ENCODE results near the gene TNFRSF12A.
"Not testable (repeated sequence)": the region's sequence is repeated elsewhere in the genome, so short reads cannot be mapped to it uniquely, and the experiment has no call there.

The TNFRSF12A gene

DNA sequence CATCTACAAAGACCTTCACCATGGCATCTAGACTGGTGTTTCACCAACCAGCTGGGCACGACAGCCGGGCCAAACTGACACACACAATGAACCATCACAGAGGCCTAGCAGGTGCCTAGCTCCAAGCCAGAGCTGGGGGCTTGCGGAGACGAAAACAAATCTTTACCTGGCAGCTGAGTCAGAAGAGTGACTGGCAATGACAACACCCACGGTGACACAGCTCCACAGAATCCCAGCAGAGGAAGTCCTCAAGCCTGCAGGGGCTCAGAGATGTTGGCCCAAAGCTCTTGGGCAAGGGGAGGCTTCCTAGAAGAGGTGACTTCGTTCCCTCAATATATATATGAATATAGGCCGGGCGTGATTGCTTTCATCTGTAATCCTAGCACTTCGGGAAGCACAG is 31.3 kb downstream of the TNFRSF12A start:
- DNase-seq: no peak

DNA sequence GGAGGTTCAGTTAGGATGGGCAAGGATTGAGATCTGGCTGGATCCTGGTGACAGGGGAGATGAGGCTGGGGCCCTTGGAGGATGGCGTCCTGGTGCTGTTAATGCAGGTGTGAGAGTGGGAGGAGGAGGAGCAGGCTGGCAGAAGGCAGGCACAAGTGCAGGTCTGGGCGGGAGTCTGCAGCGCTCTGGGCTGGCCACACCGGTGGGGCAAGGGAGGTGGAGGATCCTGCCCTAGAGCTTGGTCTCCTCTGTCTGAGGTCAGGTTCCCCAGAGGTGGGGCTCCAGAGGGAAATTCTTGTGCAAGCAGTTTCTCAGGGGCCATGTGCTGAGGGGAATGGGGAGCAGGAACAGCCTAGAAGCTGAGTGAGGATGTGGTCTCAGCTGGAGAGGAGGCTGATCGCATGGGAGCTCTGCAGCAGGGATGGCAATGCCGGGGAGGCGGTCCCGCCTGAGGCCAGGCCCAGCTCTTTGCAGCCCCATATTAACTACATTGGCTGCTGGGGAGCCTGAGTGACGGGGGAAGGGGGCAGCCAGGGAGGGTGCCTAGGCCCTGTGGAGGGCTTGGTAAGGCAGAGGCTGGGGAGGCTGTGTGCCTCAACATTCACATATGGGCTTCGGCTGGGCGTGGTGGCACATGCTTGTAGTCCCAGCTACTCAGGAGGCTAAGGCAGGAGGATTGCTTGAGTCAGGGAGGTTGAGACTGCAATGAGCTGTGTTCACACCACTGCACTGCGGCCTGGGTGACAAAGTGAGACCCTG is 32.6 kb downstream of the TNFRSF12A start:
- not testable (repeated sequence) for DNase-seq

DNA sequence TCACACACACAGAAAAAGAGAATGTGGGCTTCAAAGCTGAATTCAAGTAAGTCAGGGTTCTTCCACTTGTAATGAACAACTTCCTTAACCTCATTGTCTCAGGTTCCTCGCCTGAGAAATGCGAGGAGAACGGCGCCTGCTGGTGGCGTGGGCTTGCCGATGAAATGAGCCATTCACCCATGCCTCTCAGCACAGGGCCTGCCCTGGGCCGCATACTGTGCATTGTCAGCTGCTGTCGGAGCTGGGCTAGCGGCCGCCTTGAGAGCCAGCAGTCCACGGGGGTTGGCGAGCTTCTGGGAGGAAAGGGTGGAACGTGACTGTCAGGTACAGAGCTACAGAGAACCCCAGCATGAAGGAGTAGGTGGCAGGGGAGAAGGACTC is 33.2 kb downstream of the TNFRSF12A start:
- not testable (repeated sequence) for DNase-seq

GRCh38 chr16:3054965-3055733 is 35.0 kb downstream of the TNFRSF12A start:
- DNase-seq: no peak

- not testable (repeated sequence) for DNase-seq
Observed at GRCh38 chr16:3055734-3056115, 35.6 kb downstream of the TNFRSF12A start.

DNA sequence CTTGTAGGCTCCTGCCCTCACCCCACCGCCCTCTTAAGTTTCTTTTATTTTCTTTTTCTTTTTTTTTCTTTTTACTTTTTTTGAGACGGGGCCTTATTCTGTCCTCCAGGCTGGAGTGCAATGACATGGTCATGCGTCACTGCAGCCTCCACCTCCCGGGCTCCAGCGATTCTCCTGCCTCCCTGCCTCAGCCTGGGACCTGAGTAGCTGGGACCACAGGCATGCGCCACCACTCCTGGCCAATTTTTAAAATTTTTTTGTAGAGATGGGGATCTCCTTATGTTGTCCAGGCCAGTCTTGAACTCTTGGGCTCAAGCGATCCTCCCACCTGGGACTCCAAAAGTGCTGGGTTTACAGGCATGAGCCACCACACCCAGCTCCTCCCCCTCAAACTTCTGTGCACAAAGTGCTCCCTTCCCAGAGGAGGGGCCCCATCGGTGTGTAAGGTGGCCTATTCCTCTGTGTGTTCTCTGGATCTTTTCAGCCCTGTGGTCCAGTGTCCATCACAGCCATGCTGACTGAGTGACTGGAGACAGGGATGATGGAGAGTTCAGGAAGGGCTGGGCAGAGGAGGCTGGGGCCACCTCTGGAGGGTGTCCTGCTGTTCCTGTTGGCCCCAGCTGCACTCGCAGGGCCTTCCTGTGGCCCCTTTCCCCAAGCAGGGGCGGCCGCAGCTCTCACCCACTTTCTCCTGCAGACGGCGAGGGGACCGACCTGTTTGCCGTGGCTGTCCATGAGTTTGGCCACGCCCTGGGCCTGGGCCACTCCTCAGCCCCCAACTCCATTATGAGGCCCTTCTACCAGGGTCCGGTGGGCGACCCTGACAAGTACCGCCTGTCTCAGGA is 36.4 kb downstream of the TNFRSF12A start:
- DNase-seq: no peak

DNA sequence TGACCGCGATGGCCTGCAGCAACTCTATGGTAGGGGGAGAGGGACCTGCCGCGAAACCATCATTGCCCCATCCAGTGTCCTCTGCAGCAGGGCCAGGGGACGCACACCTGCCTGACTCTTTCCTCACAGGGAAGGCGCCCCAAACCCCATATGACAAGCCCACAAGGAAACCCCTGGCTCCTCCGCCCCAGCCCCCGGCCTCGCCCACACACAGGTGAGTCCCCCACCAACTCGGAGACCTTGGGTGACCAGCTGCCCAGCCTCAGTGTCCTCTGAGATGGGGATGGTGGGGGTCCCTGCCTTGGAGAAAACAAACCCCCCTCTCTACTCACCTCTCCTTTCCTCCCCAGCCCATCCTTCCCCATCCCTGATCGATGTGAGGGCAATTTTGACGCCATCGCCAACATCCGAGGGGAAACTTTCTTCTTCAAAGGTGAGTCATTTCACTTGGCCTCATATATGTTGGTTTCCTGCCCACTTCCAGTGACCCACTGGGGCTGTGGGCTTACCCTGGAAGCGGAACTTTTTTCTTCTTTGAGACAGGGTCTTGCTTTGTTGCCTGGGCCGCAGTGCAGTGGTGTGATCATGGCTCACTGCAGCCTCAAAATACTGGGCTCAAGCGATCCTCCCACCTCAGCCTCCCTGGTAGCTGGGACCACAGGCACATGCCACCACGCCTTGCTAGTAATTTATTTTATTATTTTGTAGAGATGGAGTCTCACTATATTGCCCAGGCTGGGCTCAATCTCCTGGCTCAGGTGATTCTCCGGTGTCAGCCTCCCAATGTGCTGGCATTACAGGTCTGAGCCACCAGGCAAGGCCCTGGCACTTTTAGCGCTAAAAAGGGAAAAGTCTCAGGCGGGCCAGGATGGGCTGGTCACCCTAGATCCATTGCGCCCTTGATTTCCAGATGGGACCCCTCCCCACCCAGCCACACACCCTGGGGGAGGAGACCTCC is 37.3 kb downstream of the TNFRSF12A start:
- no peak for DNase-seq

DNA sequence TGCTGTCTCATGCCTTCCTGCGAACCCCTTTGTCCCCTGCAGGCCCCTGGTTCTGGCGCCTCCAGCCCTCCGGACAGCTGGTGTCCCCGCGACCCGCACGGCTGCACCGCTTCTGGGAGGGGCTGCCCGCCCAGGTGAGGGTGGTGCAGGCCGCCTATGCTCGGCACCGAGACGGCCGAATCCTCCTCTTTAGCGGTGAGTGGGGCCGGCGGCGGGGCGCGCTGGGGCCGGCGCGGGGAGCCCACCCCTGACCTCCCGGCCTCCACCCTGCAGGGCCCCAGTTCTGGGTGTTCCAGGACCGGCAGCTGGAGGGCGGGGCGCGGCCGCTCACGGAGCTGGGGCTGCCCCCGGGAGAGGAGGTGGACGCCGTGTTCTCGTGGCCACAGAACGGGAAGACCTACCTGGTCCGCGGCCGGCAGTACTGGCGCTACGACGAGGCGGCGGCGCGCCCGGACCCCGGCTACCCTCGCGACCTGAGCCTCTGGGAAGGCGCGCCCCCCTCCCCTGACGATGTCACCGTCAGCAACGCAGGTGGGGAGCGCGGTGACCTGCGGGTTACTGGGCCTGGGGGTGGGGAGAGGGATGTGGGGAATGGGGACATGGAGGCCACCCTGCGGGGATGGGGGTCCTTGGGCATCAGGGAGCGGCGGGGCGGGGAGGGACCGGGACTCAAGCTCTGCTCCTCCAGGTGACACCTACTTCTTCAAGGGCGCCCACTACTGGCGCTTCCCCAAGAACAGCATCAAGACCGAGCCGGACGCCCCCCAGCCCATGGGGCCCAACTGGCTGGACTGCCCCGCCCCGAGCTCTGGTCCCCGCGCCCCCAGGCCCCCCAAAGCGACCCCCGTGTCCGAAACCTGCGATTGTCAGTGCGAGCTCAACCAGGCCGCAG is 38.2 kb downstream of the TNFRSF12A start:
- DNase-seq: no peak

- DNase-seq: no peak
Observed at GRCh38 chr16:3059041-3059722, 39.0 kb downstream of the TNFRSF12A start.

- no peak for DNase-seq
Observed at GRCh38 chr16:3059723-3060242, 39.6 kb downstream of the TNFRSF12A start.

DNA sequence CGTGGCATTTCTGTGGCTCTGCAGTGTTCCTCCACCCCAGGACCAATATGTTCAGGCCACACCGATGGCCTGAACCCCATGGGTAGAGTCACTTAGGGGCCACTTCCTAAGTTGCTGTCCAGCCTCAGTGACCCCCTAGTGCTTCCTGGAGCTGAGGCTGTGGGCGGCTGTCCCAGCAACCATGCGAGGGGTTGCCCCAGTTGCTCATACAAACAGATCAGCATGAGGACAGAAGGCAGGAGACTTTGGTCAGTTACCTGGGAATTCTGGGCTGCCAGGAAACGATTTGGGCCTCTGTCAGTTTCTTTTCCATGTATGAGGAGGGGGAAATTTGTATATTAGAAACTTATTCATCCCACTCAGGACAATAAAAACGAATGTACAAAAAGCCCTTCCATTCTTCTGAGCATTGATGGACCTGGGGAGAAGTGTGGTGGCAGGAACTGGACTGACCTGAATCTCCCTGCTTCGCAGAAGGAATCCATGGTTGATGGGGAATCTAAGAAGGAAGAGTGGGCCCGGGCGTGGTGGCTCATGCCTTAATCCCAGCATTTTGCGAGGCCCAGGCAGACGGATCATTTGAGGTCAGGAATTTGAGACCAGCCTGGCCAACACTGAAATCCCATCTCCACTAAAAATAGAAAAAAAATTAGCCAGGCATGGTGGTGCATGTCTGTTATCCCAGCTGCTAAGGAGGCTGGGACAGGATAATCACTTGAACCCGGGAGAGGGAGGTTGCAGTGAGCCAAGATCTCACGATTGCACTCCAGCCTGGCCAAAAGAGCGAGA is 40.4 kb downstream of the TNFRSF12A start:
- no peak for DNase-seq

DNA sequence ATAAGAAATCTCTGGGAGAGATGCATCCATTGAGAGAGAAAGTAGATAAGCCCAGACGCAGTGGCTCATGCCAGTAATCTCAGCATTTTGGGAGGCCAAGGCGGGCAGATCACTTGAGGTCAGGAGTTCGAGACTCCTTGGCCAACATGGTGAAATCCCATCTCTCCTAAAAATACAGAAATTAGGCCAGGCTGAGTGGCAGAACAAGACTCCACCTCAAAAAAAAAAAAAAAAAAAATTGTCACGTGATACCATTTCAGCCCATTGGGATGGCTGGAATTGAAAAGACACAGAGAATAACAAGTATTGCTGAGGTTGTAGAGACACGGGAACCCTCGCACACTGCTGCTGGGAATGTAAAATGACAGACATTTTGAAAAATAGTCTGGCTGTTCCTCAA is 42.4 kb downstream of the TNFRSF12A start:
- DNase-seq: no peak

DNA sequence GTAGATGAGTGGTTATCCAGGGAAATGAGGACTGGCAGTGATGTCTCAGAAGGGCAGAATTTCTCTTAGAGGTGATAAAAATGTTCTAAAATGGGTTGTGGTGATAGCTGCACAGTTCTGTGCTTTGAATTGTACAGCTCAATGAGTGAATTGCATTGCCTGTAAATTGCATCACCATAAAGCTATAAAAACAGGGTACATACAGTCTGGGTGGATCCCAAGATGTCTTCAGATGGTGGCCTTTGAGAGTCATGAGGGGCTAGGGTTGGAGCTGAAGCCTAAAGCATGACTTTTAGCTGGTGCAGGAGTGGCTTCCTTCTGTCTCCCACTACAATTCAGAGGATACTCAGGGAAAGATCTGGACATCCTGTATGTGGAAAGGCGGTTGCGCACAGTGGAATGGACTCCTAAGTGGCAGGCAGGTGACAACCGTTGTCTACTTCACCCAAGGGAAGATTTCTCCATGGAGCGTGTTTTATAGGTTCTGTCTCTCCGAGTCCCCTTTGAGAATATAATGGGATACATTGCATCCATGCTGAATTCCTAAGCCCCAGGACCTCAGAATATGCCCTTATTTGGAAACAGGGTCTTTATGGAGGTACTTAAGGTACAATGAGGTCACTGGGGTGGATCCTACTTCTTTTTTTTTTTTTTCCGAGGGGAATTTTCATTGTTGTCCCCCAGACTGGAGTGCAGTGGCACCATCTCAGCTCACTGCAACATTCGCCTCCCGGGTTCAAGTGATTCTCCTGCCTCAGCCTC is 43.6 kb downstream of the TNFRSF12A start:
- no peak for DNase-seq

DNA sequence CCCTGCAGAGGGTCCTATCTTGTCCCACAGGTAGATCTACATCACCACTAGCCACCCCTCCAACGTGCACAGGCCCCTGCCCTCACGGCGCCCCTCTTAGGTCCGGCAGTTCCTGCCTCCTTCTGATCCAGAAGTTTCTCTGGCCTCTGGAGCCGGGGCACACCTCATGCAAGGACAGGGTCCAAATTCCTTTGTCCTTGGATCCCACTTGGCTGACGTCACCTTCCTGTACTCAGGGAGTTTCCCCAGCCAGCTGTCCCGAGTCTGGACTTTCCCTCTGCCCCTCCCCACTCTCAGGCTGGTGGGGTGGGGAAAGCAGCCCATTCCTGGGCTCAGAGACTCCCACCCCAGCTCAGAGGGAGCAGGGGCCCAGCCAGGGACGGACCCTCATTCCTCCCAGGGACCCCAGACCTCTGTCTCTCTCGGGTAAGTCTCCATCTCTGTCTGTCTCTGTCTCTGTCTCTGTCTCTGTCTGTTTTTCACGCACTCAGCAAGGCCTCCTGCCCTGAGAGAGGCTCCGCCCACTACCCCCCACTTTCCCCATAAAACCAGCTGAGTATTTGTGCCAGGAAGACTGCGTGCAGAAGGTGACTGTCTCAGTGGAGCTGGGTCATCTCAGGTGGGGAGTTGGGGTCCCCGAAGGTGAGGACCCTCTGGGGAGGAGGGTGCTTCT is 45.0 kb downstream of the TNFRSF12A start, which contains the start of gene IL32:
Gene IL32, plus strand, starts transcription at position 572 of the 673 bp plus-strand sequence. CDS start 172 bp downstream, outside the sequence.
- no peak for DNase-seq

DNA sequence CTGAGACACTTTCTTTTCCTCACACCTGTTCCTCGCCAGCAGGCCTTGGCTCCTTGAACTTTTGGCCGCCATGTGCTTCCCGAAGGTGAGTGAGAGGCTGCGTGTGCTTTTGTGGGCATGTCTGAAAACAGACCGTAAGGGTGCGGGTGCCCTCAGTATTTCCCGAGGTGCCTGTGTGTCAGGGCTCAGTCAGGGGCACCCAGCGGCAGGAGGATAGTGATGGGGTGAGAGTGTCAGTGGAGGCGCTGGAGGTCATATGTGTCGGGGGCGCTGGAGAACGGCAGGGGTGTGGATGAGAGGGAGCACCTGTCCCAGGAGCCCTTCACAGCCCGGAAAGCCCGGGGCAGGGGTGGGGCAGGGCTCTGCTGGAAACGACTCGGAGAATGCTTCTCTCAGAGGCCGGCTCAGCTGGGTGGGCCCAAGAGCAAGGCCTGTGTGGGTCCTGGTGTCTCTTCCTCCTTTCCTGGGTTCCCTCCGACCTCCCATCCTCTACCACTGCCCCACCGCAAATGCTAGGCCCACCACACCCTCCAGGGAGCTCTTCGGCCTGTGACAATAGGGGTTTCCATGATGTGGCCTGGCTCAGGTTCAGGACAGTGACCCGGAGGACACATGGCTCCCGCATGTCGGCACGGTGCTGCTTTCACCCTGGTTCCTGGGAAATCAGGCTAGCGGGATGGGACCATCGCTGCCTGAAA is 45.7 kb downstream of the TNFRSF12A start:
- DNase-seq: no peak

GRCh38 chr16:3066440-3066748 is 46.2 kb downstream of the TNFRSF12A start:
- DNase-seq: no peak

- DNase-seq: no peak
Observed at GRCh38 chr16:3068487-3068886, 48.3 kb downstream of the TNFRSF12A start.

Data from NCI-H1694 (cell line).